ENCODE data around the gene EEF1G.

Gene EEF1G

DNA sequence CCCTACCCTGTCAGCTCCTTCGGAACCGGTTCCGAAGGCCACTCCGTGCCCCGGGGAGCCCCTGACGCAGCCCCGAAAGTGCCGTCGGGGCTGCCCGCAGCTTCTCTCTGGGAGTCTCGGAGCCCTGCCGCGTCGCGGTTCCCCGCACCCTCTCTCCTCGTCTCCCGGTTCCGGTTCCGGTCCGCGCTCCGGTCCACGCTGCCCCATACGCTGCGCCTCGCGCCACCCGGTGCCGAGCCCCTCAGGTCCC lies 27.4 kb upstream of the EEF1G start:
- ChIA-PET CTCF (interaction anchor here (0.8 to 2.1 kb wide), 4 partner anchors 9 to 58 kb away, joined by 3 to 9 read pairs (median 6); partner anchors contain the start of genes EML3 and TUT1), POLR2A (interaction anchor here (0.7 to 3.4 kb wide), 12 partner anchors 9 to 127 kb away, joined by 3 to 105 read pairs (median 8); partner anchors contain the start of genes B3GAT3, C11orf98, CSKMT and EEF1G)
- TF ChIP-seq ZNF384 (IDR thresholded peaks at IDR 0.05) (no peak), ARNT (IDR thresholded peaks at IDR 0.05) (no peak), L3MBTL2 (conservative IDR thresholded peaks at IDR 0.05) (0 out of 2 replicates have a peak, but pooled peaks have one; percentile 18)
- DNase-seq (ENCODE audit: extremely low spot score): no peak

DNA sequence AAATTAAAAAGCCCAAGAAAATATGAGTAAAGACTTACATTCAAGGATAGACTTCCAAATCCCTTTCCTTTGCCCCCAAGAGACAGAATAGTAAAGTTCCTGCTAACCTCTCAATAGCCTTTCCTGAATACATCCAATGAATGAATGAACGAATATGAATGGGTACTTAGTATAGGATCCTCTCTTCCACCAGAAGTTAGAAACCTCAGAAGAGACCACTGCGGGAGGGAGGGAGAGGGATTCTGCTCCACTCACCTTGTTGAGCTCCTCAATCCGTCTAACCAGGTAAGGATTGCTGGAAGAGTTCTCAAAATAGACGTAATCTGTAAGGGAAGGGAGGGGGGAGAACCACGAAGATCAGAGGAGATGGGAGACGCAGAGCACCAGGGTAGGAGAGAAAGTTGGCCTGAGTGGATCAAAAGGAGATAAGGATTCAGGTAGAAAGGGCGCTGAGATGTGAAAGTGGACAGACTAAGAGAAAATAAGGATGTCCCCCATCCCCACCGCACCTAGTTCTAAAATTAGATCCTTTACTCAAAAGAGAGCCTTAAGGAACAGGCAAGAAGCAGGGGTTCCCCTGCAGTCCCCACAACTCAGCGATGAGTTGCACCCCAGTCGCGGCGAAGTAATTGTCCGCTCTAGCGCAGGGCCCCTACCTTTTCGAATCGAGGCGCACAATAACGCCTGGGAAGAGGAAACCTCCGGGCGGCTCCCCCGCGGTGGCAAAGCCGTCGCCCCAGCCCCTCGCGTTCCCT lies 26.9 kb upstream of the EEF1G start:
- TF ChIP-seq, protein P1, sequence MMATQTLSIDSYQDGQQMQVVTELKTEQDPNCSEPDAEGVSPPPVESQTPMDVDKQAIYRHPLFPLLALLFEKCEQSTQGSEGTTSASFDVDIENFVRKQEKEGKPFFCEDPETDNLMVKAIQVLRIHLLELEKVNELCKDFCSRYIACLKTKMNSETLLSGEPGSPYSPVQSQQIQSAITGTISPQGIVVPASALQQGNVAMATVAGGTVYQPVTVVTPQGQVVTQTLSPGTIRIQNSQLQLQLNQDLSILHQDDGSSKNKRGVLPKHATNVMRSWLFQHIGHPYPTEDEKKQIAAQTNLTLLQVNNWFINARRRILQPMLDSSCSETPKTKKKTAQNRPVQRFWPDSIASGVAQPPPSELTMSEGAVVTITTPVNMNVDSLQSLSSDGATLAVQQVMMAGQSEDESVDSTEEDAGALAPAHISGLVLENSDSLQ (IDR thresholded peaks at IDR 0.05): no peak
- no peak for TF ChIP-seq LEF1 (IDR thresholded peaks at IDR 0.05; ENCODE audit: borderline replicate concordance)
- TF ChIP-seq SUZ12 (IDR thresholded peaks at IDR 0.05): no peak
- TF ChIP-seq TARDBP (IDR thresholded peaks at IDR 0.05): no peak
- no peak for TF ChIP-seq CTBP1 (IDR thresholded peaks at IDR 0.05; ENCODE audit: borderline replicate concordance)
- TF ChIP-seq FOXM1 (IDR thresholded peaks at IDR 0.05; ENCODE audit: borderline replicate concordance): no peak
- no peak for TF ChIP-seq ZNF384 (IDR thresholded peaks at IDR 0.05)
- ChIA-PET CTCF (interaction anchor here (1.0 to 2.1 kb wide), 2 partner anchors 9 to 11 kb away, joined by 4 to 9 read pairs; partner anchors contain the start of gene TUT1), POLR2A (interaction anchor here (0.7 to 3.4 kb wide), 11 partner anchors 9 to 127 kb away, joined by 3 to 105 read pairs (median 8); partner anchors contain the start of genes B3GAT3, C11orf98, CSKMT and EEF1G)
- no peak for DNase-seq (ENCODE audit: extremely low spot score)

DNA sequence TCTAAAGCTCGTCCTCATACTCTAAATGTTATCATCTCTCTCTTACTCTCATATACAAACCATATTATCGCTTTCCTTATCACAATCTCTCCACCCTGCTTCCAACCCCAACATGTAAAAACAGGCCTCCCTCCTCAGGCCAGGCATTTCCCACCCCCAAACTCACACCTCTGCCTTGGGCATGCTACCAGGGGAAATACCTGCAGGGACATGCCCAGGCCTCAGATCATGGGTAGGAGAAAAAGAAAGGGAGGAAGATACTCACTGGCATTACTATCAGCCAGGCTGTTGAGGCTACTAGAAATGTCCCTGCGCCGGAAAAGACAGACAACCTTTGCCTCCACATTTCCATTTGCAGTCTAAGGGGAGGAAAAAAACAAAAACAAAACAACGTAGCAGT lies 26.2 kb upstream of the EEF1G start:
- no peak for DNase-seq (ENCODE audit: extremely low spot score)
- no peak for TF ChIP-seq LEF1 (IDR thresholded peaks at IDR 0.05; ENCODE audit: borderline replicate concordance)
- TF ChIP-seq L3MBTL2 (conservative IDR thresholded peaks at IDR 0.05): no peak
- TF ChIP-seq ARNT (IDR thresholded peaks at IDR 0.05): no peak
- no peak for TF ChIP-seq SUZ12 (IDR thresholded peaks at IDR 0.05)
- ChIA-PET CTCF (interaction anchor here (1.0 to 2.1 kb wide), 2 partner anchors 8 to 12 kb away, joined by 4 to 9 read pairs; partner anchors contain the start of gene TUT1), POLR2A (interaction anchor here (0.8 to 3.4 kb wide), 13 partner anchors 8 to 282 kb away, joined by 3 to 105 read pairs (median 7); partner anchors contain the start of genes B3GAT3, C11orf98, CSKMT and EEF1G)

DNA sequence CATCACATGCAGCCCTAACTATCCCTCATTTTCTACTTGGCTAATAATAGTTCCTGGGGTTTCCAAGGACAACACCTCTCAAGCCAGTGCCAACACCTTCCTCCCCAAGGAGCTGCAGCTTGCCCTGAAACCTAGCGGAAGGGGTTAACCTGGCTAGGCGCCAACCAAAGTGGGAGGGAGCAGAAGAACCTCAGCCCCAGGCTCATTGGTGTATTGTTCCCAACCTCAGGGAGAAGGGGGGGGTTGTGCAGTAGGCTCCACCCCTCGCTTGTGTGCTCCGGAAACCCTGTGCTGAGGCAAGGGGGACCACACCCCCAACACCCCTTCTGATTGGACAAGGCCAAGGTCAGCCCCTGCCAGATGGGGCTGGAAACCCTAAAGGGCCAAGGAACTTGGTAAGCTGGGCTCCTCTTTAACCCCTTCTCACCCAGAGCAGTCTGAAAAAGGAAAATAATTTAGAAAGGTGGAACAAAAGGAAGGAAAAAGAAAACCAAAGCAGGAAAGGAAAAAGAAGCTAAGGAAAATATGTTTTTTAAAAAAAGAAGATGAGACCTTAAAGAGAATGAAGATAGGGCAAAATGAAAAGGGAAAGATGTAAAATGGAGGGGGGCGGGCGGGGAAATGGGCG lies 25.5 kb upstream of the EEF1G start:
- TF ChIP-seq FOXK2 (IDR thresholded peaks at IDR 0.05): no peak
- TF ChIP-seq HDGF (IDR thresholded peaks at IDR 0.05; ENCODE audit: borderline replicate concordance): peak; percentile 61; the same call in 1 of the 2 replicates
- DNase-seq (ENCODE audit: extremely low spot score): peak; percentile 91
- CTCF ChIA-PET: interaction anchor here (1.3 kb wide), 1 partner anchor 13 kb away, joined by 4 read pairs; no protein-coding TSS in a partner anchor
- POLR2A ChIA-PET: interaction anchor here (0.8 to 3.4 kb wide), 8 partner anchors 7 to 282 kb away, joined by 3 to 105 read pairs (median 3); partner anchors contain the start of genes B3GAT3, EEF1G, INTS5 and TUT1

DNA sequence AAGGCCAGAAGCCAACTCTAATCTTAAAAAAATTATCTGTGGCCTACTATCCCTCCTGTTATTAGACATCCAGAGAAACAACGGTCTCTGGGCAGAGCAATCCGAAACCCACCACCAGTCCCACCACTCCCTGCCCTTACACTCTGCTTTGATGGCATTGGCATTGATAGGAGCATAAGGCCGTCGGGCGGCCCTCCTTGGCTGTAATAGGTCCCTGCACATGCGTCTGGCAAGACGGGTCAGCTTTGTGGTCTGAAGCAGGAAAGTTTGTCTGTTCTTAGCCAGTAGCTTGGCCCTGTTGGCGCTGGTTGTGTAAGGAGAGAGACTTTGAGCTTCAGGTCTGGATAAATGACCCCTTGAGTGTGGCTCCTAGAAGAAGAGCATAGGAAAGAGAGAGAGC lies 21.4 kb upstream of the EEF1G start:
- DNase-seq (ENCODE audit: extremely low spot score): no peak
- no peak for TF ChIP-seq FOXK2 (IDR thresholded peaks at IDR 0.05)
- no peak for TF ChIP-seq ZNF384 (IDR thresholded peaks at IDR 0.05)
- no peak for TF ChIP-seq ELF4 (IDR thresholded peaks at IDR 0.05)
- no peak for TF ChIP-seq NFRKB (IDR thresholded peaks at IDR 0.05)
- no peak for TF ChIP-seq BHLHE40 (IDR thresholded peaks at IDR 0.05; ENCODE audit: borderline replicate concordance)
- TF ChIP-seq SP1 (IDR thresholded peaks at IDR 0.05): no peak
- TF ChIP-seq FOXM1 (IDR thresholded peaks at IDR 0.05; ENCODE audit: borderline replicate concordance): no peak
- no peak for TF ChIP-seq HDGF (IDR thresholded peaks at IDR 0.05; ENCODE audit: borderline replicate concordance)
- no peak for TF ChIP-seq SUZ12 (IDR thresholded peaks at IDR 0.05)
- TF ChIP-seq L3MBTL2 (conservative IDR thresholded peaks at IDR 0.05): no peak
- TF ChIP-seq, protein P1 (IDR thresholded peaks at IDR 0.05): no peak
- ChIA-PET CTCF (interaction anchor here (0.5 to 0.6 kb wide), 2 partner anchors 173 to 649 kb away, joined by 3 to 5 read pairs; no protein-coding TSS in a partner anchor), POLR2A (interaction anchor here (1.2 to 5.8 kb wide), 2 partner anchors 16 to 101 kb away, joined by 4 to 168 read pairs; partner anchors contain the start of gene EEF1G)

DNA sequence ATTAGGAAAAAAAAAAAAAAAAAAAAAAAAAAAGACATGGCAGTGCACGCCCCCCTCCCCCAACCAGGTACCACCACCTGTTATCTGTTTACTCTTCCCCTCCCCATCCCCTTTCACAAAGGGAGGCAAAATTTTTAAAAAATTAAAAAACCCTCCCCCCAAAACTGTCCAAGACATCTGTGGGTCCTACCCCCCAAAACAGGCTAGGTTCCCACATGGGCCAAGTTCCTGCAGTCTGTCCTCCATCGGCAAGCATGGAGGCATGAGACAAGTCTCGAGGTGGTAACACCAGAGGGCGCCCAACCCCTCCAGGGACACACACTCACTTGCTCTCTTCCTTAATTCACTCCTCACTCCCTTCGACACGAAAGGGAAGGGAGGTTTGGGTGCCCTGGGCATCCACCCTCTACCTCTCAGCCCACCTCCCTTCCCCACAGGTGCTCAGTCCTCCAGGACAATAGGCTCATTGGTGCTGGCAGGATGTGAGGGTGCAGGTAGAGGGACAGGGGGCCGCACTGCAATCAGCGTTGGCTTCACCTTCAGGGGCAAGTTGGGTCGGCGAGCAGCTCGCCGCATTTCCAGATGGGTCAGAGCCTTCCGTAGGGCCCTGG lies 19.8 kb upstream of the EEF1G start:
- no peak for TF ChIP-seq FOXA1 (IDR thresholded peaks at IDR 0.05)
- no peak for TF ChIP-seq LEF1 (IDR thresholded peaks at IDR 0.05; ENCODE audit: borderline replicate concordance)

More for the DNA sequence above, 19.8 kb upstream of the EEF1G start:
- DNase-seq (ENCODE audit: extremely low spot score): peak; percentile 63
- ChIA-PET POLR2A (interaction anchor here (0.8 to 5.8 kb wide), 16 partner anchors 7 to 288 kb away, joined by 3 to 168 read pairs (median 14); partner anchors contain the start of genes B3GAT3, C11orf98, CSKMT and EEF1G), CTCF (interaction anchor here (0.8 to 1.3 kb wide), 3 partner anchors 8 to 78 kb away, joined by 5 to 9 read pairs (median 5); partner anchors contain the start of genes EML3, MTA2 and UQCC3)
